MM.1S (cell line): ENCODE results near the gene GNAL.

Experiments
- EZH2 ChIP-seq: fragments of 300-600 bp; sonication (generic); optimal IDR thresholded peaks from 2 replicates; pipeline ENCODE3; 2017; ENCODE audit warnings: low read depth, mild to moderate bottlenecking, antibody characterized with exemption, low read length, mixed read lengths
- EZH2phosphoT487 ChIP-seq: fragments of 300-600 bp; sonication (generic); IDR thresholded peaks from 2 replicates; pipeline ENCODE4 v1.6.1; 2018; ENCODE audit warnings: antibody characterized with exemption, low read length
- TF ChIP-seq, protein P1 (sequence below): fragments of 300-600 bp; sonication (generic); IDR thresholded peaks from 2 replicates; pipeline ENCODE4 v1.5.1; 2016; ENCODE audit warnings: antibody characterized with exemption, low read length, mixed read lengths

DNA sequence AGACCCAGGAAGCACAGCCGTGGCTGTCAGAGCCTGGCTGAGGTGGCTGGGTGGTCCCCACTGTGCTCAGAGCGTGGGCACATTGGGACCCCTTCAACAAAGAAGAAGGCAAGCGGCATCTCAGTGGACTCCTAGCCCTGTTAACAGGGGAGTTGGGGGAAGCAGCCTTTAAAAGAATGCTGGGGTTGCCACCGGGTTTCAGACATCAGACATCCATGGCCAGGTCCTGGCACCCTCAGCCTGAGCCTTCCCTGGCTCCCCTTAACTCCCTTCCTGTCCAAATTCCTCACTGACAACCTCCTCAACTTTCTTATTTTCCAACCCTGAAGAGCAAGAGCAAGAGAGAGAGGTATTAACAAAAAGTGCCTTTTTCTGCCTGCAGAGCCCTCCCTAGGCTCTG is 24.8 kb upstream of the GNAL start:
- TF ChIP-seq, protein P1, sequence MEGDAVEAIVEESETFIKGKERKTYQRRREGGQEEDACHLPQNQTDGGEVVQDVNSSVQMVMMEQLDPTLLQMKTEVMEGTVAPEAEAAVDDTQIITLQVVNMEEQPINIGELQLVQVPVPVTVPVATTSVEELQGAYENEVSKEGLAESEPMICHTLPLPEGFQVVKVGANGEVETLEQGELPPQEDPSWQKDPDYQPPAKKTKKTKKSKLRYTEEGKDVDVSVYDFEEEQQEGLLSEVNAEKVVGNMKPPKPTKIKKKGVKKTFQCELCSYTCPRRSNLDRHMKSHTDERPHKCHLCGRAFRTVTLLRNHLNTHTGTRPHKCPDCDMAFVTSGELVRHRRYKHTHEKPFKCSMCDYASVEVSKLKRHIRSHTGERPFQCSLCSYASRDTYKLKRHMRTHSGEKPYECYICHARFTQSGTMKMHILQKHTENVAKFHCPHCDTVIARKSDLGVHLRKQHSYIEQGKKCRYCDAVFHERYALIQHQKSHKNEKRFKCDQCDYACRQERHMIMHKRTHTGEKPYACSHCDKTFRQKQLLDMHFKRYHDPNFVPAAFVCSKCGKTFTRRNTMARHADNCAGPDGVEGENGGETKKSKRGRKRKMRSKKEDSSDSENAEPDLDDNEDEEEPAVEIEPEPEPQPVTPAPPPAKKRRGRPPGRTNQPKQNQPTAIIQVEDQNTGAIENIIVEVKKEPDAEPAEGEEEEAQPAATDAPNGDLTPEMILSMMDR, result no peak
- no peak for TF ChIP-seq EZH2
- TF ChIP-seq EZH2phosphoT487, result no peak
